NCI-H2171 (cell line): ENCODE measurements around the gene LIN9.
"Not testable (repeated sequence)": the region's sequence is repeated elsewhere in the genome, so short reads cannot be mapped to it uniquely, and the experiment has no call there.

Experiments used
- DNase-seq: peaks from one replicate; lab custom pipeline; 2025; lab: John Stamatoyannopoulos, UW

Gene LIN9, protein sequence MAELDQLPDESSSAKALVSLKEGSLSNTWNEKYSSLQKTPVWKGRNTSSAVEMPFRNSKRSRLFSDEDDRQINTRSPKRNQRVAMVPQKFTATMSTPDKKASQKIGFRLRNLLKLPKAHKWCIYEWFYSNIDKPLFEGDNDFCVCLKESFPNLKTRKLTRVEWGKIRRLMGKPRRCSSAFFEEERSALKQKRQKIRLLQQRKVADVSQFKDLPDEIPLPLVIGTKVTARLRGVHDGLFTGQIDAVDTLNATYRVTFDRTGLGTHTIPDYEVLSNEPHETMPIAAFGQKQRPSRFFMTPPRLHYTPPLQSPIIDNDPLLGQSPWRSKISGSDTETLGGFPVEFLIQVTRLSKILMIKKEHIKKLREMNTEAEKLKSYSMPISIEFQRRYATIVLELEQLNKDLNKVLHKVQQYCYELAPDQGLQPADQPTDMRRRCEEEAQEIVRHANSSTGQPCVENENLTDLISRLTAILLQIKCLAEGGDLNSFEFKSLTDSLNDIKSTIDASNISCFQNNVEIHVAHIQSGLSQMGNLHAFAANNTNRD

DNA sequence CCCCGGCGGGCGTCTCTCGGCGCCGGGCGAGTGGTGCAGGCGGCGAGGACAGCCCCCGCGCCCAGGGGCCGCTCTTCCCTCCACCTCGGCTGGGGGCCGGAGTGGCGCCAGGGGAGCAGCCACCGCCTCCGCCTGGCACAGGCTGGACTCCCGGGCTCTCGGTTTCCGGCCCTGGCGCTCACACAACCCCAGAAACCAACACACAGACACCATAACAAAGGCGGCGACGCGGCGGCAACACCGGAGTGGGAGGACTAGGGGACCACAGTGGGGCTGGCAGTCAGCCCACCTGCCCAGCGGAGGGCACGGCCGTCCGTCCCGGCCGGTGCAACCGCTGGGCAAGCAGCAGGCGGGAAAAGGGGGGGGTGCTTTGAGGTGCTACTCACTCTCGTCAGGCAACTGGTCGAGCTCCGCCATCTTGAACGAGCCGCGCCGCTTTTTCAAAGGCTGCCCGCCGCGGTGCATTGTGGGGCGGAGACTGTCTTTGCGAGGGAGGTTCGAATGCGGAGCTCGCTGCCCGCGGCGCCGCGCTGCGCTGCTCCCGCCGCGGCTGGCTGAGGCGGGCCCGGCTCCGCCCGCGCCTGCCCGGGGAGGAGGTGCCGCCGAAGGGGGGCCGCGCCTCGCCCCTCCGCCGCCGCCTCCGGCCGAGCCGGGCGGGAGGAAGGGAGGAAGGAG is at the start of gene LIN9:
LIN9 (minus strand) TSS at position 442 of the 675 bp plus-strand sequence; CDS start at position 417, 25 bp downstream.
- peak; percentile 94 for DNase-seq

DNA sequence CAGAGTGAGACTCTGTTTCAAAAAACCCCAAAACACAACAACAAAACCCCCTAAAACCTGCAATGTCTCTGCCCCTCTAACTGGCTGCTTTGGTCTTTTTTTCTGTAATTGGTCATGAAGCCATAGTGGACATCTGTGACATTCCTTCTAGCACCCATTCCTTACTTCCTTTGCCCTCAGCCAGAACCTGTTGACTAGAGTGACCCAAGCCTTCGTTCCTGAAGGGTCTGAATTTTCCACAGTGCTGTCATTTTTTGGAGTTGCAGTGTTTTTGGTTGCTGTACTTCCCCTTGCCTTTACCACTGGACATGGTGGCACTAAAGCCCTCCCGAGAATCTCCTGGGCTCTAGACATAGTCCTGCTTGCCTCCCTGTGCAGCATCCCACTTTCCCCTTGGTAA is 48.5 kb upstream of the LIN9 start:
- DNase-seq: no peak

DNA sequence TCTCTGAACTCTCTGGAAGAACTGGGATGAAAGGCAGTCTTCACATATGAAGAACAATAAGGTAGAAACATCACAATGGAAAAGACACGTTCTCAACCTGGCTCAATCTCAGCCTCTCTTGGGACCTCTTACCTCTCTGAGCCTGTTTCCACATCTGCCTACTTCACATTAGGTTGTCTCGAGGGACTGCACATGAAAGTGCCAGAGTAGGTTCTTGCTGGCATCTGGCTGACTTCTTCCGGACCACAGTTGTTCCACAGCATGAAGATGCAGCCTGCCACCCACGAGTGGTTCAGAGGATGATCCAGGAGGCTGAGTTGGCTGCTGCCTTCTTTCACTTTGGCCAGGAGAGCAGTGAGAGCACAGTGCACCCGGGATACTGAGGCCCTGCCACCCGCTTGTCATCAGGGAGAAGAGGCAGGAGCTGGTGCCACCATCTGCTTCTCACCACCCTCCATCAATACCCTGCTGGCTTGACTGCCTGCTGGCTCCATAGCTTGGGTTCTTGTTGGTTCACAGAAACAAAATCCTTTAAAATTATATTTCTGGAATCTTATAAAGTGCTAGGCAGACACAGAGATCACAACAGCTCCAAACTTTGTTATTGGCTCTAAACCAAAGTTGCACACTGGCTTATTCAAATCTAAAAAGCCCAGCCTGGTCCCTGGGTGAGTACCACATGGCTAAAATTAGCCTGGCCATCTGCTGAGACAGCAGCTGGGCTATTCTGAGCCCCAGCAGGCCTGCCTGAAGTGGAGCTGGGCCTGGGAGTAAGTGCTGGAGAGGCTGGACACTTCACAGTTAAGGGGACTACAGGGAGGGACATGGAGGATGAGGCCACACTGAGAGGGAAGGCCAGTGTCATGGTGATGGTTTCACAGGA is 46.9 kb upstream of the LIN9 start:
- peak; percentile 58 for DNase-seq

DNA sequence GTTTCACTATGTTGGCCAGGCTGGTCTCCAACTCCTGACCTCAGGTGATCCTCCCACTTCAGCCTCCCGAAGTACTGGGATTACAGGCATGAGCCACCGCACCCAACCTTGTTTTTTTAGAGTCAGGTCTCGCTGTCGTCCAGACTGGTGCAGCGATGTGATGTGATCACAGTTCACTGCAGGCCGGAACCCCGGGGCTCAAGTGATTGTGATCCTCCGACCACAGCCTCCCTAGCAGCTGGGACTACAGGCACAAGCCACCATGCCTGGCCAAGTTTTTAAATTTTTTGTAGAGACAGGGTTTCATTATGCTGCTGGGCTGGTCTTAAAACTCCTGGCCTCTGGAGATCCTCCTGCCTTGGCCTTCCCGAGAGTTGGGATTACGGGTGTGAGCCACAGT is 46.1 kb upstream of the LIN9 start:
- no peak for DNase-seq

DNA sequence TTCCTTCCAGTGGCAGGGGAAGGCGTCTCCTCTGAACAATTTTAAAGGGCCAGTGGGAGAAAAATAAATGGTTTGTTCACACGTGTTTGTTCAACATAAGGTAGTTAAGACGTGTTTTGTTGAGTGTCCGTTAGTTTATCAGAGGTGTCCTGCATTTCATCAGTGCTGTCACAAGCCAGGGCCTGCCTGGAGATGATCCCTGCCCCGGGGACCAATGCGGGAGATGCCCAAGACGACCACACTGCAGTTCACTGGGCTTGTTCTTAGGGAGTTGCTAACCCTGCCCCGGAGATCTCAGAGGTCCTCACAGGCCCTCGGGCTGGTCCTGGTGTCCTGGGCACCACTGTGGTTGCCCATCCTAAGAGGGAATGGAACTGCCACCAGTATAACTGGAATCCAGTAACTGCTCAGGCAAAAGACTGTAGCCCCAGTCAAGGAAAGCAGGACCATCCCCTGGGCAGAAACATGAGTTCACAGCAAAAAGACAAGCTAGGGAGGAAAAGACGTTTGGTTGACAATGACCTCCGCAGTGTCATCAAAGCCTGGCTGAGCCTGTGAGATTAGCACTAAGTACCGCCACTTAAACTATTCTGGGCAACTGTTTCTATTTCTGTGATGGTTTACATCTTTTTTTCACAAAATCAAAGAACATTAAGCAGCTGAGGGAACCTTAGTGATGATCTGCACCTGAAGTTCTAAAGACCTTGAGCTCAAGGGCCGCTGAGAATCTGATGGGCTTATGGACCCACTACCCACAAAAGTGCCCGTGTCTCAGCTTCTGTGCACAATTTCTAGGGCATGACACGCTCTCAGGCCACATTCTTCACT is 44.9 kb upstream of the LIN9 start:
- no peak for DNase-seq

DNA sequence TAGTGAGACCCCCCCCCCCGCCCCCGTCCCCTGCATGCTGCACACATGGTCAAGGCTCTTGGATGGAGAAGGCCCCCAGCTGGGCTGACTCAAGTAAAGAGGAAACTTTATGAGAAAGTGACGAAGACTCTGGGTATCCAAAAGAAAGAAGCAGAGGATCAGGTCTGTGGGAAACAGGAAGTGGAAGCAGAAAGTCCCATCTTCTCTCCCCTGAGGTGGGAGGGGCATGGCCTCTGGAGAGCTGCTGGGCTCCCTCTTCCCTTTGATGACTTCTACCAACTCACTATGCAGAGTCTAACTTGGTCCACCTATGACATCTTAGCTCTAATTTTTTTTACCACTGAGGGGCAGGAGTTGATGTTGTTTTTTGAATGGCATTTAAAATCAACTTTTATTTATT is 42.7 kb upstream of the LIN9 start:
- DNase-seq: no peak

DNA sequence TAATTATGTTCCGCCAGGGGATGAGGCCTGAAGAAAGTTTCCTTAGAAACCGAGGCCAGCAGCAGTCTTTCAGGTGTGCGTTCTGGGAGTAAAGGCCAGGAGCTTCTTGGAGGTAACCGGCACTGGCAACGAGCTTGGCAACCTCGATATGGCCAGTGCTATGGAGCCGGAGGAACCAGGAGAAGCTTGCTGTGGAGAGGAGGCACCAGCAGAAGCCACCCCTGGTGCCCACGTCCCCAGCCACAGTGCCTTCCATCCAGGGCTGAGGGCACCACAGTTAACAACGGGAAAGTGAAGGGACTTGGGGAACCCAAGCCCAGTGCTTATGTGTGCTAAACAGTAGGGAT is 41.5 kb upstream of the LIN9 start:
- DNase-seq: no peak

DNA sequence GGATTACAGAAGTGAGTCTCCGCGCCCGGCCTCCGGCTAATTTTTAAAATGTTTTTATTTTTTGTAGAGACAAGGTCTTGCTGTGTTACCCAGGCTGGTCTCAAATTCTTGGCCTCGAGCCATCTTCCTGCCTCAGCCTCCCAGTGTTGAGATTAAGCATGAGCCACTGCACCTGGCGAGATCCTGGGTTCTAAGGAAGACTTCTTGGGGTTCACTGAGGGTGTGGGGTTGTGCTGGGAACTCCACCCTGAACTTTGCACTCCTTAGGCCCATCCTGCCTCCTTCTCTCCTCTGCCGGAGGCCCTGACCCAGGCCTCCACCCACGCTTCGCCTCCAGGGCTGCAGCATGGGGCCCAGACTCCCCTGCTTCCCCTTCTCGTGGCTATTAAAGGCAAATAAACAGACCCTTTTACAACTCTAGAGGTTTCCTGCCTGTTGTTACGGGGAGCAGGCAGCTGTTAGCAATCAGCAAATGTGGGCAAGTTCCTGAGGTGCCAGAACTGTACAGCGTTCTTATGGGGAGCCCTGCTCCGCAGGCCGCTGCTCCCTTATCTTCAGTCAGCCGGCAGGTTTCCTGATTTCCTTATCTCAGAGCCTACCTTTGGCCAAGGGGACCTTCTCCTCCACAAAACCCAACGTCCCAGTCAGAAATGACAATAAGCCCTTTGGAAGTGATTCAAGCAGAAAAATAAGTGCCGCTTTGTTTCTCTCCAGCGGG is 41.0 kb upstream of the LIN9 start:
- no peak for DNase-seq

DNA sequence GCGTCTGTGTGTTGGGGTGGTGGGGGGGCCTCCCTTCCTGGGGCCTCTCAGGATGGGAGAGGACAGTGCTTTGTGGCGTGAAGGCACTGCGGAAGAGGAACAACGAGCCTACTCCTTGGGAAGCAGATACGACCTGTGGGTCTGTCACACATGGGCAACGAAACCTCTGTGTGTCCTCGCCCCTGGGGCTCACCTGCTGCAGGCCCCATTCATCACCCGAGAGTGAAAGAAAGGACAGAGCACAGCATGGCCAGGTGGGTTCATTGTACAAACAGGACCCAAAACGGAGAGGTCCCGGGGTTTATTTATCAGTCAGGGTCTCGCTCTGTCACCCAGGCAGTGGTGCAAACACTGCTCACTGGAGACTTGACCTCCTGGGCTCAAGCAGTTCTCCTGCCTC is 40.1 kb upstream of the LIN9 start:
- DNase-seq: no peak

DNA sequence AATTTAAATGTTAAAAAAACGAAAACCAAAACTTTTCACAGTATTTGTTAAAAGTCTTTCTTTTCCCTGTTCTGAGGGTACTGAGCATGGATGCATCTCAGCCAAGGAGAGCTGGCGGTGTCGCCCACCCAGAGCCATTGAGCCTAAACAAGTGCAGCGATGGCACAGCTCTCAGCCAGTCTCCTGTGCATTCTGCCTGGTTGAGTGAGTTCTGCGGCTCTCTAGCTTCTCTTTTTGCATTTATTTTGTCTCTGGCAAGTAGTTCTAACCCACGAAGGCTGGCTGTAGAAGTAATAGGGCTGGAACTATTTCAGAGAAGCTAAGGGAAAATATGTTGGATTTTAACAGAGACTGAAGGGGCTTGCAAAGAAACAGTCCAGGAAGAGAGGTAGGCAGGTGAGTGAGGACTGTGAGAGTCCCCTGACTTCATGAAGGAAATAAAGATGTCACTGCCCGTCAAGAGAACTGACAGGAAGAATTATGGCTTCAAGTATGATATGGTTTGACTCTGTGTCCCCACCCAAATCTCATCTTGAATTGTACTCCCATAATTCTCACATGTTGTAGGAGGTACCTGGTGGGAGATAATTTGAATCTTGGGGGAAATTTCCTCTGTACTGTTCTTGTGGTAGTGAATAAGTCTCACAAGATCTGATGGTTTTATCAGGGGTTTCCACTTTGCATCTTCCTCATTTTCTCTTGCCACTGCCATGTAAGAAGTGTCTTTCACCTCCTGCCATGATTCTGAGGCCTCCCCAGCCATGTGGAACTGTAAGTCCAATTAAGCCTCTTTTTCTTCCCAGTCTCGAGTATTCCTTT is 35.7 kb upstream of the LIN9 start:
- DNase-seq: no peak

DNA sequence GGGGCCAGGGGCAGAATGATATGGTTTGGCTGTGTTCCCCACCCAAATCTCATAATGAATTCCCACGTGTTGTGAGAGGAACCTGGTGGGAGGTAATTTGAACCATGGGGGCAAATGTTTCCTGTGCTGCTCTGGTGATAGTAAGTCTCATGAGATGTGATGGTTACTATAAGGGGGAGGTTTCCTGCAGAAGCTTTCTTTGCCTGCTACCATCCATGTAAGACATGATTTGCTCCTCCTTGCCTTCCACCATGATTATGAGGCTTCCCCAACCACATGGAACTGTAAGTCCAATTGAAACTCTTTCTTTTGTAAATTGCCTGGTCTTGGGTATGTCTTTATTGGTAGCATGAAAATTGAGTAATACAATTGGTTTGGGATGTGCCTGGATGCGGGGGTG is 33.7 kb upstream of the LIN9 start:
- no peak for DNase-seq

DNA sequence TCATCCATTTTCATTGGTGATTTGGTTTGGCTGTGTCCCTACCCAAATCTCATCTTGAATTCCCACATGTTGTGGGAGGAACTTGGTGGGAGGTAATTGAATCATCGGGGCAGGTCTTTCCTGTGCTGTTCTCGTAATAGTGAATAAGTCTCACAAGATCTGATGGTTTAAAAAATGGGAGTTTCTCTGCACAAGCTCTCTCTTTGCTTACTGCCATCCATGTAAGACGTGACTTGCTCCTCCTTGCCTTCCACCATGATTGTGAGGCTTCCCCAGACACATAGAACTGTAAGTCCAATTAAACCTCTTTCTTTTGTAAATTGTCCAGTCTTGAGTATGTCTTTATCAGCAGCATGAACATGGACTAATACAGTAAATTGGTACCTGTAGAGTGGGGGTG is 31.1 kb upstream of the LIN9 start:
- DNase-seq: not testable (repeated sequence)

DNA sequence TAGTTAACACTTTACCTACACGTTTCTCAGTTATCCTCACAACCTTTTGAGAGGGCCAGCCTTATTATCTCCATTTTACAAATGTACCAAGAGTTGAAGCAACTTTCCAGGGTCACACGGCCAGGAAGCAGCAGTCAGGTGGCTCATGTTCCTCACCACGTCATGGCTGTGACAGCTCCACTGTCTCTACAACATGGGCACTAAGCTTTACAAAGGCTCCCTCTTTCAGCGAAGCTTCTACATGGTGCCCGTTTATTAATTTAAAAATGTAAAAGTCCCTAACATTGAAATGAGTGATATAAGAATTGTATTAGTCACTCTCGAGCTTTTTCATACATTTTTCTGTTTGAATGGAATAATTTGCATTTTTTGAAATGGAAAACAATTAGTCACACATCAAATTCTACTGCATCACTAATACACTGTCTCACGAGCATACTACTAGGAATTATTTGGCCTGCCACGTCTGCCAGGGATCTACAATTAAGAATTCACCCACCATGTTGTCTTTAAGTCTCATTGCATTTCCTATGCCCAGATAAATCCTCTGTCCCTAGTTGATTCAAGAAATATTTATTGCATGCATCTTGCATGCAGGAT is 28.4 kb upstream of the LIN9 start:
- no peak for DNase-seq

DNA sequence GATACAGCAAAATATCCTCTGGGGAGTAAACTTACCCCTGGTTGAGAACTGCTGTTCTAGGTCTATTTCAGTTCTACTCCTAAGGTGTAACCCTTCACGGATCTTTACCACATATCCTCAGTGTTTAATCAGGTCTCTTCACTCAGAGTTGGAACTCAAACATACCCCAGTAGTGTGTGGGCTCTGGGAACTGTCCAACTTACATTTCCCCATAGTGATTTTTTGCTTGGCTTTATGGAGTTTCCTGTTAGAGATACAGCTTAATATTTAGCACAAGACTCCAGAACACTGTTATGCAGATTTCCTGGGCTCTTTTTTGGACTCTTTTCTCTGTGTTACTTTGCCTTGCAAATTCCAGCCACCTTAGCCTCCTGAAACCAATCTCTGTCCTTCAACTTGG is 26.7 kb upstream of the LIN9 start:
- no peak for DNase-seq

DNA sequence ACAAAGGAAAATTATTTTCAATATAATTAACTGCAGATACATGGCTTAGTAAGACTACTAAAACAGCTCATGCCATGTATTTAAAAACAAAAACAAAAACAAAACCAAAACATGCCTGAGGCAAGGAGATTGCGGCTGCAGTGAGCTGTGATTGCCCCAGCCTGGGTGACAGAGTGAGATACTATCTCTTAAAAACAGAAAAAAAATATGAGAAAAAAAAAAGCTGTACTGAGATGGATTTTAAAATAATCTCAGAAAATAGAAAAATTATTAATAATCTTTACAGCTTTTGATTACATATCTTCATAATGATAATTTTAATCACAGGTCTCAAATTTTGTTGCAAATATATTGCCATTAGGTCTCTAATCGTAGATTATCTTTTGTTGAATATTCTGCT is 24.0 kb upstream of the LIN9 start:
- no peak for DNase-seq

DNA sequence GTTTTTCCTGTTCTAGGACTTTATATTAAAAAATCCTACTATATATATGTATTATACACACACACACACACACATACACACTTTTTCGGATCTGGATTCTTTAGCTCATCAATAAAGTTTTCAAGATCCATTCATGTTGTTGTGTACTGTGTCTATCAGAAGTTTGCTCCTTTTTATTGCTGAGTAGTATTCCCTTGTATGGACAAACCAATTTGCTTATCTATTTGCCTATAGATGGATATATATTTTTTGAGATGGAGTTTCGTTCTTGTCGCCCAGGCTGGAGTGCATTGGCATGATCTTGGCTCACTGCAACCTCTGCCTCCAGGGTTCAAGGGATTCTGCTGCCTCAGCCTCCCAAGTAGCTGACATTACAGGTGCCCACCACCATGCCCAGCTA is 20.3 kb upstream of the LIN9 start:
- DNase-seq: no peak

DNA sequence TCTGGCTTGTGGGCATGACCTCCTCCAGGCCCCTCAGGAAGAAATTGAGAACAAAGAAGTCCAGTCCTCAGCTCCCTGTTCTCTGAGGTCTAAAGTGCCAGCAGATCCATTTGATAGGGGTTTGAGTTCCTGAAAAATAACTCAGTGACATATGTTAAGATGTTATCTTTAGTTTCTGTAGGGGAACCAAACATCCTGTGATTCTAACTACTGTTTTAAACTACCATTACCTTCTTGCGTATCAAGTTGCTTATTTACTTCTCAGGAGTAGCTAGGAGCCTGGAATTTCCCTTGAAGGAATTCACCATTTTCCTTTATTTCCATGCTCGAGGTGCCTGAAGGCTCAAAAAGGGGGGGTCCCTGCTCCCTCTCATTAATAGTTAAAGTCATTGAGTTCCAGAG is 18.8 kb upstream of the LIN9 start:
- DNase-seq: peak; percentile 26

DNA sequence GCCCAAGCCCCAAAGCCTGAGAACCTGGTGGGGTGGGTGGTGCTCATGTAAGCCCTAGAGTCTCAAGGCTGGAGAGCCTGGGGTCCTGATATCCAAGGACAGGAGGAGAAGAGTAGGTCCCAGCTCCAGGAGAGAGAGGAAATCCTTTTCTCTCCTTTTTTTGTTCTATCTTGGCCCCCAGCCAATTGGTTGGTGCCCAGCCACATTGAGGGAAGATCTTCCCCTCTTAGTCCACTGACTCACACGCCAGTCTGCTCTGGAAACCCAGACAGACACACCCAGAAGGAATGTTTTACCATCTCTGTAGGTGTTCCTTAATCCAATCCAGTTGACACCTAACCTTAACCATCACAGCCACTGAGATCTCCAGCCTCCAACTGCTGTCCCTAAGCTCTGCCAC is 16.2 kb upstream of the LIN9 start:
- DNase-seq: no peak

DNA sequence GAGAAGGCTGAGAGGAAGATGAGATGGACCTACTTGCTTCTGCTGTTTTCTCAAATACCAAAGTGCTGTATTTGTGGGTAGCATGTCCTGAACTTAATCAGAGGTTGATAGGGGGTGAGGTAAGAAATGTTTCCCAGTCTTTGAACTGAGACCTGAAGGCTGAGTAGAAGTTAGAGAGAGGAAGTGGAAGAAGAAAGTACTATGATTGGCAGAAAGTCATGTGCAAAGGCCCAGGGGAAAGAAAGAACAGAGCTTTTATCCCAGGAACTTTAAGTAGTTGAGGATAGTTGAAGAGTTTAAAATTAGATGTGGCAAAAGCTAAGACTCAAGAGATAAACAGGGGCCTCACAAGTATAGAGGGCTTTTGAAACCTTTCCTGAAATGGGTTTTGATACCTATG is 15.5 kb upstream of the LIN9 start:
- no peak for DNase-seq

DNA sequence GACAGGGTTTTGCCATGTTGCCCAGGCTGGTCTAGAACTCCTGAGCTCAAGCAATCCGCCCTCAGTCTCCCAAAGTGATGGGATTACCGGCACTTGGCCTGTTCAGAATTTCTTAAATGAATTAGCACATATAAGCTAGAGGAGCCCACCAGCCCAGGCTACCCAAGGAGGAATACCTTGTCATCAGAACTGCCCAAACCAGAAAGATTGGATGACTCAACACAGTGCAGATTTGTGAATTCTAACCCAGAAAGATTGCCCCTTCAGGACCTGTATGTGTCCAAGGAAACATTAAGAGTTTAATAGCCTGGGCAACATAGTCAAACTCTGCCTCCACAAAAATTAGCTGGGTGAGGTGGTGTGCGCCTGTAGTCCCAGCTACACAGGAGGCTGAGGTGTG is 14.0 kb upstream of the LIN9 start:
- no peak for DNase-seq
